HG02885 (cell line): ENCODE results near the gene TTC39C.
"Not testable (repeated sequence)": the region's sequence is repeated elsewhere in the genome, so short reads cannot be mapped to it uniquely, and the experiment has no call there.

Experiments used
- ATAC-seq: cut with Tn5 transposase; IDR thresholded peaks from one replicate; pipeline ENCODE4 v1.9.1; 2021; ENCODE audit warnings: mild to moderate bottlenecking; ENCODE audit not compliant: unreplicated experiment, poor library complexity

The TTC39C gene

DNA sequence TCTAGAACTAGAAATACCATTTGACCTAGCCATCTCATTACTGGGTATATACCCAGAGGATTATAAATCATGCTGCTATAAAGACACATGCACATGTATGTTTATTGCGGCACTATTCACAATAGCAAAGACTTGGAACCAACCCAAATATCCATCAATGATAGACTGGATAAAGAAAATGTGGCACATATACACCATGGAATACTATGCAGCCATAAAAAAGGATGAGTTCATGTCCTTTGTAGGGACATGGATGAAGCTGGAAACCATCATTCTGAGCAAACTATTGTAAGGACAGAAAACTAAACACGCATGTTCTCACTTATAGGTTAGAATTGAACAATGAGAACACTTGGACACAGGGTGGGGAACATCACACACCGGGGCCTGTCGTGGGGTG lies 60.2 kb downstream of the TTC39C start:
- ATAC-seq, result not testable (repeated sequence)

DNA sequence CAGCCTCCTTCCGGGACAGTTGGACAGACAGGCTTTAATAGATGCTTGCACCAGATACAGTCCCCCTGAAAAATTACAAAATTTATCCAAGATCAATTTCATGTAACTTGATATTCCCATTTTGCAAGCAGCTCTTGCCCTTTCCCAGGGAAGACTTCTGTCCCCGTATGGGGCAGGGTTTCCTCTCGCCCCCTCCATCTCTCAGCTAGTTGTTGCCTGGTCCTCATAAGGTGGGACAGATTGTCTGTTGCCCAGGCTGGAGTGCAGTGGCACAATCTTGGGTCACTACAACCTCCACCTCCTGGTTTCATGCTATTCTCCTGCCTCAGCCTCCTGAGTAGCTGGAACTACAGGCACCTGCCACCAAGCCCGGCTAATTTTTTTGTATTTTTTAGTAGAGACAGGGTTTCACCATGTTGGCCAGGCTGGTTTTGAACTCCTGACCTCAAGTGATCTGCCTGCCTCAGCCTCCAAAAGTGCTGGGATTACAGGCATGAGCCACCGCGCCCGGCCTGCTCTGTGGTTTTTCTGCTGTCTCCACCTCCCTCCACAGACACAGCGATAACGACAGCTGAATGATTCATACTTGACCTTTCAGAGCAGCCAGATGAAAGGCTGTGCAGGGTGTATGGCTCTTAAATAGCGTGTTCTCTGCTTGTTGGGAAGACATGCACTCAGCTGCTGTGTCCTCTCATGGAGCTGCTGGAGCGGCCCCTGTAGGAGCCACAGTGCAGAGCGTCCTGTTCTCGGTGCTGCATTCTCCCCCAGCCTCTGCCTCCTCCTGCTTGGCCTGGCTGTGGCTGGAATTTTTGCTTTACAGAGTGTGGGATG lies 61.4 kb downstream of the TTC39C start:
- ATAC-seq, result peak; percentile 88

DNA sequence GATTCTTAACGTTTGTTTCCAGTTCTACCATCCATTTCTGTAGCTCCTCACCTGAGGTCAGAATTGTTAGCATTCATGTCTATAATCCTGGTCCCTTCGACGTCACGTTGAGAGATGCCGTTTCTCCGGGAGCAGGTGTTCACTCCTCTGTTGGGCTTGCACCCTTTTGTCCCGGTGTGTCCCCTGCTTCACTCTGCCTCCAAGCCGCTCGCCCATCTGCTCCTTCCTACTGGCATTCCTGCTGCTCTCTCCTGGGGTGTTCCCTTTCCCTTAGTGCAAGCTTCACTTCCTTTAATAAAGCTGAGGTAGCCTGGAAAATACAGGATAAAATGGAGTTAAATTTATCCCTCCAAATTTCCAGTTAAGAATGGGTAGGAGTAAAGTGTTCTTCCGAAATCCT lies 62.4 kb downstream of the TTC39C start:
- no peak for ATAC-seq

DNA sequence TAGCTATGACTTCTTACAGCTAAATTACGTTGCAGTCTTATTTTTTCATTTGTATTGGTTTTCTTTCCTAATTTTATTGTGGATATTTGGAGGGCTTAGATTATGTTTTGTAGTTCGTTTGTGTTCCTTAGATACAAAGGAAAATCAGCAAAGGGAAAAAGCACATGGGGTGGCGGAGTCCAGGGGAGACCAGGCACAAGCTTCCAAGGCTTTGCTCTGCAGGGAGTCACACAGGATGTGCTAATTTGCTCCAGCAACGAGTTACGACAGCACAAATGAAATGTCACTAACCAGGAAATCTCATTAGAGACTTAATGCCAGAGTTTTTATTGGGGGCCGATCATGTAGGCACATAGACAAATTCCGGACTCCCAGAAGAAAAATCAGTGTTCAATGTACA lies 63.8 kb downstream of the TTC39C start:
- ATAC-seq, result no peak

DNA sequence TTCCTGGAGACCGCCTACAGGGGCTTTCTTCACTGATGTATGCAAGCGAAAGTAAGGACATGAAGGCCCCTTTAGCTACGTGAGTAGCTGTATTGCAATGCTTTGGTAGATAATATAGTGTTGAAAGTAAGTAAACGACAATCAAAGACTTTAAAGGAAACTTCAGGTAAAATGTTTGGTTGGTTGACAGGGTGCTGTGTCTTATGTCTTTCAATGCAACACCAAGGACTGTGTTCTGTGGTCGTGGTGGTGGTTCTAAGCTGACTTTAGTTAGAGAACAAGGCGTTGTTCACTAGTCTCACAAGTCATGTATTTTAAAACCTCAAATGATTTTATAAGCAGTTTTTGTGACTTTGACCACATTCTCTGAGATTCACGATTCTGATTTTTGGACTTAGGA lies 66.3 kb downstream of the TTC39C start:
- ATAC-seq, result no peak

DNA sequence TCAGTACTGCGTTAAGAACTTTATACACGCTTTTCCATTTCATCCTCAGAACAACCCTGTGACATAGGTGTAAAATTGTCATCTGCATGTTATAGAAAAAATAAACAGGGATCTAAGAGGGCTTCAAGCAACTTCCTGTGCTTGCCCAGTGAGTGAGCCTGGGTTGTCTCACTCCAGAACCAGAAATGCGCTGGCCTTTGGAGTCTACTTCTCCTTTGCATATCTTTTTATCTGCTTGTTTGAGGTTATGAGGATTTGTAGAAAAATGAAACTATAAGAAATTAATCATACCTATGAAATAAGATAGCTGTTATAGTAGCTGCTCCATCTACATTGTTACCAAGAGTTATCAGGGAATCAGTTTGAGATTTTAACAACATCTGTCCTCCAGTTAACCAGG lies 69.0 kb downstream of the TTC39C start:
- ATAC-seq, result no peak

DNA sequence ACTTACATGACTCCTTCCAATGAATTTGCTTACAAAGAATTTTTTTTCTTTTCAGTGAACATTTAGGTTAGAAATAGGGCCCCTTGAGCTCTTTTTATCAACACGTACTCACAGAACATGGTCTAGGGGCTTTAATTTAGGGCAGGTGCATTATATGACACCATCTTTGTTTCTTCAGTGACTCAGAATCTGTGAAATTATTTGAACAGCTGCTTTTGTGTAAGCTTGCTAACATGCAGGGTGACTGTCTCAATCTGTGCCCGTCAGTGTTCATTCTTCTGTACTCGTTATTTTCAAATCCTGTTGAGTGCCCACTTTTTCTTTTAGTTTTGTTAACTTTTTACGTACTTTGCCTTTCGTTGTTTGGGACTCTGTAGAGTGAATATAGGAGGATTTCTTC lies 71.5 kb downstream of the TTC39C start:
- no peak for ATAC-seq

DNA sequence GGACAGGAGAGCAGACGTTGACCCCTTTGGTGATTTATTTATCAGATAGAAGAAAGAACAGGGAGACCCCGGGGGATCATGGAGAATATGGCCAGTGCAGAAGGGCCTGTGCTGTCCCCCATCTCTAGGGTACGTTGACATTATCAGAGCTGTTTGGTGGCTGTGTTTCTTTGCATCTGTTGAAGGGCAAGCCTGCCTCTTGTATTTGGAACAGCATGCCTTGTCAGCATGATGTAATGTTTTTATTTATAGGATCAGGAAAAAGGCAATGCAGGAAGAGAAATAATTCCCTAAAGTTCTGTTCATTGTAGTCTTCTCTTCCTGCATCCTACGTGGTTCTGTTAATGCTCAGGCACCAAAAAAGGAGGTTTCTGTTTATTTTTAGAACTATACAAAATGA lies 74.5 kb downstream of the TTC39C start:
- no peak for ATAC-seq

DNA sequence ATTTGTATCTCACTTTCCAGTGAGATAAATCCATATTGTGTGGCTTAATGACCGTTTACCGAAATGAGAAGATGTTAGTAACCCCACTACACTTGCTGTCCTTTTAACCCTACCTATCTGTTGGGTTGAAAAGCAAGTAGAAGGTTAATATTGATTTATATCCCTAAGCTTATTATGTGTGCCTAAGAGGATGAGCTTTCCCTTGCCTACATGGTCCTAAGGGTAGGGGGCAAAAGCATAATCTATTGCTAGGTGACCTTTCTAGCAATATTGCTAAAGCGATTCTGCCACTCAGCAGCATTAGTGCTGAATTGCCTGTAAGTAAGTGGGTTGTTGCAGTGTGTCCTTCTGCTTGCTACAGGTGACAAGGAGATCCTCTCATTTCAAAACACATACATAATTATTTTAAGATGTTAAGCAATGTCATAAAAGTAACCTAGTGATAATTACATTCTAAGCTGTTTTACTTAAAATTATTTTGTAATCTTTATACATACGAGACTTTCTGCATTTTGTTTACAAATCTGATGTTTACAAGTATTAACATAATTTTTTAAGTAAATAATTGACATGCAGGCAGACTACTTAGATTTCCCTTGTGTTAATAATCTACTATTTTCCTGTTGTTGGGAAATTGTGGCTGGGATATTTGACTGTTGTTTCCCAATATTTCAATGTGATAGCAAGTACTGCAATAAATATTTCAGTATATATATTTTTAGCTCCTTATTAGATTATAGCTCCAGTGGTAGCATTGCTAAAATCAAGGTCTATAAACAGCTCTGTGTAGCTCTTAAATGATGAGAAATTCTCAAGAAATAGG lies 75.2 kb downstream of the TTC39C start:
- no peak for ATAC-seq

DNA sequence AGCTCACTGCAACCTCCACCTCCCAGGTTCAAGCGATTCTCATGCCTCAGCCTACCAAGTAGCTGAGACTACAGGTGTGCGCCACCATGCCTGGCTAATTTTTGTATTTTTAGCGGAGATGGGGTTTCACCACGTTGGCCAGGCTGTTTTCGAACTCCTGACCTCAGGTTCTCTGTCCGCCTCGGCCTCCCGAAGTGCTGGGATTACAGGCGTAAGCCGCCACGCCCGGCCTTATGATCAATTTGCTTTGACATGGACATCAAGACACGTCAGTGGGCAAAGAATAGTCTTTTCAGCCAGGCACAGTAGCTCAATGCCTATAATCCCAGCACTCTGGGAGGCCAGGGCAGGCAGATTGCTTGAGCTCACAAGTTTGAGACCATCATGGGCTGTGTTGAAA lies 76.3 kb downstream of the TTC39C start:
- ATAC-seq, result no peak

DNA sequence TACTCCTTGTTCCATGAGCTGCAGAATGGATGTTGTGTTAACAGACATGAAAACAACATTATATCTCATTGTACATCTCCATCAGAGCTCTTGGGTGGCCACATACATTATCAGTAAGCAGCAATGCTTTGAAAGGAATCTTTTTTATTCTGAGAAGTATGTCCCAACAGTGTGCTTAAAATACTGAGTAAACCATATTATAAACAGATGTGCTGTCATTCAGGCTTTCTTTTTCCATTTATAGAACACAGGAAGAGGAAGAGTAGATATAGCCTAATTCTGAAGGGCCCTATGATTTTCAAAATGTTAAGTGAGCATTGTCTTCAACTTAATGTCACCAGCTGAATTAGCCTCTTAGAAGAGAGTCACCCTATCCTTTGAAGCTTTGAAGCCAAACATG lies 80.0 kb downstream of the TTC39C start:
- no peak for ATAC-seq

DNA sequence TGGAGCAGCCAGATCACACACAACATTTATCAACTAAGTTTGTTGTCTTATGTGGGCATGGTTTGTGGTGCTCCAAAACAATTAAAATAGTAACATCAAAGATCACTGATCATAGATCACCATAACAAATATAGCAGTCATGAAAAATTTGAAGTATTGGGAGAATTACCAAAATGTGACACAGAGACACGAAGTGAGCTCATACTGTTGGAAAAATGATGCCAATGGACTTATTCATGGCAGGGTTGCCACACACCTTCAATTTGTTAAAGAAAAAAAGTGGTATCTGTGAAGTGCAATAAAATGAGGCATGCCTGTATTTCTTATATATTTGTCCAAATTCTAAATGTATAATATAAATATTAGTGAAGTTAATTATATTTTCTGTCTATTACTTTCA lies 81.4 kb downstream of the TTC39C start:
- ATAC-seq, result no peak

DNA sequence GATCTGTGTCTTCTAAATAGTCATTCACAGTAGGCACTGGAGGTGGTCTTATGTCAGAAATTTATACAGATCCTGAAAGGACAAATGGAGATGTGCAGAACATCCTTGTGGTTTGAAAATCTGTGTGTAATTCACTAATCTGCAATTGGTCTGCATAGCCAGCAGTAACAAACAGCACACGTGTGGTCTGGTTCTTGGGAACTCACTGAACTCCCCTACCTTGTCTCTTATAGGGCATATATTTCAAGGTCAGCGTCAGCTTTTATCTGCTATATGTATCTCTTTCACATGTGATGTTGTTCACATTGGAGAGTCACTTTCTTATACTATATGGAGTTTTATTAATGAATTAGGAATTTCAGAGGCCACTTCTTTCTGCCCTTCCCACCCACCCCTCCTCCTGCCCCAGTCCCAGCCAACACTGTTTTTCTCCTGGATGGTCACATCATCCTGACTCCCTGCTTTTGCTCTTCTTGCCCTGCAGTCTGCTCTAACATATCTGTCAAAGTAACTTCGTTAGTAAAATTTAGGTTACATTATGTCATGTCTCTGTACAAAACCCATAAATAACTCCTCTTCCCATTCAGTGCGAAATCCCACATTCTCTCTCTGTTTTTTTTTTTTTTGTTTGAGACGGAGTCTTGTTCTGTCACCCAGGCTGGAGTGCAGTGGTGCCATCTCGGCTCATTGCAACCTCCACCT lies 88.9 kb downstream of the TTC39C start:
- no peak for ATAC-seq

DNA sequence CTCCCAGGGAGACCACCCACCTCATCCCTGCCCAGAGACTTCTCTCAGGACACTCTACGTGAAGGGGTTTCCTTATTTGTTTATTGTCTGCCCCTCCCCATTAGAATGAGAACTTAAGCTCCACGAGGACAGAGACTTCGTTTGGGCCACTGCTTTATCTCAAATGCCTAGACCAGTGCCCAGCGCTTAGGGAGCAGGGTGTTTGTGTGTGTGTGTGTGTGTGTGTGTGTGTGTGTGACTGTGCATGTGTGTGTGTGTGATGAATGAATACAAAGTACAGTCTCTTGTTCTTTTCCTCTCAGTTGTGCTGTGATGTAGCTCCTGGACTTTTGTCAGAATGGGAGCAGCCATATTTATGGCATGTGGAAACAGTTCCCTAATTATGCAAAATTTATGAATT lies 89.9 kb downstream of the TTC39C start:
- ATAC-seq, result no peak

DNA sequence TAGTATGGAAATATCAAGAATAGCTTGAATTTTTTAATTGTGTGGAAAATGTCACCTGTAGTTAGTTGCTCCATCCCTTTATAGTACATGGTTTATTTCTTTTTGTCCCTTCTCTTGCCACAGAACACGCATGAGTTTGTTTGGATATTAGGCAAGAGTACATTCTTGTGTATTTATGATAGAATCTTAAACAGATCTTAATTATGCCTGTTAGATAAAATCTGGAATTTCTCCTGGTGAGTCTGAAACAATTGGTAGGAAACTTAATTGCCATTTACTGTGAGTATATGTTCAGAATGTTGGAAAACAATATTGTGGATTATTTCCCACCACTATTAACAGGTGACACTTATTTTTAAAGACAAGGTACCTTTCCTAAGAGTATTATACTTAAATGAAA lies 94.1 kb downstream of the TTC39C start:
- ATAC-seq, result no peak

DNA sequence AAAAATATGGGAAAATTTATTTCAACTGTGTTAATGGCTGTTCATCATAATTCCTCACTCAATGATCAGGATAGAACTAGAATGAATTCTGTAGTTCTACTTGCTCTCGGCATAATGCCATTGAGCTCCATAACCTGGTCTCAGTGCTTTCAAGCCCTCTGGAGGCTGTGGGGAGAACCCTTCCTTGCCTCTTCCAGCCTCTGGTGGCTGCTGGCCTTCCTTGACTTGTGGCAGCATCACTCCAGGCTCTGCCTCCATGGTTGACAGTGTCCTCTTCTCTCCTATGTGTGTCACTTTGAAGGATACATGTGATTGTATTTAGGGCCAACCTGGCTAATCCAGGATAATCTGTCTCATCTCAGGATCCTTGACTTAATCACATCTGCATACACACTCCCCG lies 97.4 kb downstream of the TTC39C start:
- no peak for ATAC-seq

DNA sequence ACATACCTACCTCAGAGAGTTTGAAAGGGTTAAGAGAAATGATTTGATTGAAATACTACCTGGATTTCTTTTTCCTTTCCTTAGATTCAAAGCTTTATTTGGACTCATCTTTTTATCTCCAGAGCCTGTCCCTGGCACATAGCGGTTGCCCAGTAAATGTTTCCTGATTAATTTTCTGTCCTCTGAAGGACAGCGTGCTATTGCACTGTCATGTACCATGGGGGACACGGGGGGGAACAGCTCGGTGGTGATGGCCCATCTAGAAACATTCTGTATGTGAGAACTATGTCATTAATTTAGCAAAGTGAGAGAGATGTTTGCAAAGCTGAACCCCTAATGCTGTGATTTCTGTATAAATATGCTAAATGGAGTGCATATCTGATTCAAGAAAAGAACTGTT lies 97.9 kb downstream of the TTC39C start:
- no peak for ATAC-seq

DNA sequence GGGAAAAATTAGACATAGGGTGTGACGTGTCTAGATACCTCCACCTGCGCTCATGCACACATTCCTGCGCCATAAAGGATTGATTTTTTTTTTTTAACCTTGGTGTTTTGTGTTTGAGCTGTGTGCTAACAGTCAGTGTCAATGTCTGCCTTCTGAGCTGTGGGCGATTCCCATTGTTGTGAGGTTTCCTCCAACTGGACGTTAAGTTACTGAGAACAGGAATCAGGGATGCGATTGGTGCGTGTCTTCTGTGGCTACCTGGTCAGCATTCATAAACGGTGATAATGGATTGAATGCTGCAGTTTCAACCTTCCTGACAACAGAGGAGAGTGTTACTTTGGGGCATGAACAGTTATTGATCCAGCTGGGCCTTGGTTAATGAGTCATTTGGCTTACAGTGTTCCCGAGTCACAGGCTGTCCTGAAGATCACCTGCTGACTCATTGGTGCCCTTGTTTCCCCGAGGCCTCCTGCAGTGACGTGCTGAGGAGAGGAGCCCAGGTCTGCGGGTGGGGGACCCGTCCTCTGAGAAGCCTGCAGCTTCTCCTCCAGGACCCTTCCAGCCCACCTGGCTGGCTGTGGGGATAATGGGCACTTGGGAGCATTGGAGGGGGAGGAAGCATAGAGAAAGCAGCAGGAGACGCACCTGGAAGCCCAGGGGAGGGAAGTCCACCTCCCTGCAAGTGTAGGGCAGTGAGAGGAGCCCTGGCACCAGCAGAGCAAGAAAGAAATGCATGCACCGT lies 98.5 kb downstream of the TTC39C start:
- ATAC-seq, result no peak

DNA sequence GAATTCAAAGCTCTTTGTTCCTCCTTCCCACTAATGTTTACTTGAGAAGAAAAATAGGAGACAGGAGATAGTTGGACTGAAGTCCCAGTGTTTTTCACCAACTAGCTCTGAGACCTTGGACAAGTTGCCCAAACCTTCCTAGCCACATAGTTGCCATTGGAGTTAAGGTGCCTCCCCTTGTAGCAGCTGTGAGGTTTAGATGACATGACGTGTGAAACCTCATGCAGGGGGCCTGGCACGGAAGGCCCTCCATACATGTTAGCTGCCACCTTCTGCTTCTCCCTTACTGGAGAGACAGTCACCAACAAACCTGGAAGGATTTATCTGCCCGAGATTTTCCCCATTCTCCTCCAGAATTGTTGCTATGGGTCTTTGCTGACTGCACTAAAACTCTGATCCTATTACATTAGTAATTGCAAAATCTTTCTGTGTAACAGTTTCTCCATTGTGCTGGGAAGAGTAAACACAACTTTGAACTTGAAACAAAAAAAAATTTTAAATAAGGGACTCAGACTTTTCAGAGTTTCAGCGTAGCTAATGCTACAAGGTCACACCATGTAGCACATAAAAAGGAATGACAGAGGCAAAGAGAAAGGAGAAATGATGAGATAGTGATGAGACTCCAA lies 100.5 kb downstream of the TTC39C start:
- no peak for ATAC-seq

DNA sequence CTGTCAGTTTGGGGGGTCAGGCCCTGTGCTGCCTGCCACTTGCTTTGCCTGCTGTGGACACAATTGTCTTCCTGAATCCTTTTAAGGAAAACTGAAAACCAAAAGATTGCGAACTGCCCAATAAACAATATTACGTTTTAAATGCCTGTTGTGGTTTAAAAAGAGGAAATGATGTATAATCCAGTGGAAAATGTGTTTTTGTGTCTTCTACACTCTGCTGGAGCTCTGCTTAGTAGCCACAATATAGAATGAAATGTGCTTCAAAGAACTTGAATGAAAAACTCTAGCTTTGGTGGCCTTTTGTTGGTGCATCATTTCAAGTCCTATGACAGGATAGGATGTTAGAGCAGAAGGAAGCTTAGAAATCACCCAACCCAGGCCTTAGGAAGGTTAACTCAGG lies 101.1 kb downstream of the TTC39C start:
- no peak for ATAC-seq
